ENCODE measurements around the gene CRYBB1.

DNA sequence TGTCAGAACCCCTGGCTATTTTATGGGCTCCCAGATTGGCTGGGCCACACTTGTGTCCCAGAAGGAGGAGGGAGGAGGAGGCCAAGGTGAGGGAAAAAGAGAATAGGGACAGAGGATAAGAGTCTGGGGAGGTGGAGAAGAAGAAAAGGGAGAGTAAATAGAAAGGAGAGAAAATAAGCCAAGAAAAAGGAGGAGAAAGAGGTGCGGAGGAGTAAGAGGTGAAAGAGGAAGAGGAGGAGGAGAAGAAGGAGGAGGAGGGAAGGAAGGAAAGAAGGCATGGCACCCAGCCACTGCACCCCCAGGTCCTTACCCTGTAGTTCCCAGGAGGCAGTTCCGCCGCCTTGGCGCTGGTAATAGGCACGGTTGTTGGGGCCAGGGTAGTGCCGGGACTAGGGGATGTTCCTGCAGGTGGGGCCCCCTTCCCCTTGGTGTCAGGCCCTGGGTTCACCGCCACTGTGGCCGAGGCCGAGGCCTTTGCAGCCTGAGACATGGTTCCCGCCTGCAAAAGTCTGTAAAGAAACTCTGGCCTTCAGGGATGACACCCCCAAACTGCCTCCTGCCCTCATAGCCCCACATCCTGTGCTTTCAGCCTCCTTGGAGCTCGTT lies 1.9 kb downstream of the CRYBB1 start:
- TF ChIP-seq, protein P1, sequence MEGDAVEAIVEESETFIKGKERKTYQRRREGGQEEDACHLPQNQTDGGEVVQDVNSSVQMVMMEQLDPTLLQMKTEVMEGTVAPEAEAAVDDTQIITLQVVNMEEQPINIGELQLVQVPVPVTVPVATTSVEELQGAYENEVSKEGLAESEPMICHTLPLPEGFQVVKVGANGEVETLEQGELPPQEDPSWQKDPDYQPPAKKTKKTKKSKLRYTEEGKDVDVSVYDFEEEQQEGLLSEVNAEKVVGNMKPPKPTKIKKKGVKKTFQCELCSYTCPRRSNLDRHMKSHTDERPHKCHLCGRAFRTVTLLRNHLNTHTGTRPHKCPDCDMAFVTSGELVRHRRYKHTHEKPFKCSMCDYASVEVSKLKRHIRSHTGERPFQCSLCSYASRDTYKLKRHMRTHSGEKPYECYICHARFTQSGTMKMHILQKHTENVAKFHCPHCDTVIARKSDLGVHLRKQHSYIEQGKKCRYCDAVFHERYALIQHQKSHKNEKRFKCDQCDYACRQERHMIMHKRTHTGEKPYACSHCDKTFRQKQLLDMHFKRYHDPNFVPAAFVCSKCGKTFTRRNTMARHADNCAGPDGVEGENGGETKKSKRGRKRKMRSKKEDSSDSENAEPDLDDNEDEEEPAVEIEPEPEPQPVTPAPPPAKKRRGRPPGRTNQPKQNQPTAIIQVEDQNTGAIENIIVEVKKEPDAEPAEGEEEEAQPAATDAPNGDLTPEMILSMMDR (conservative IDR thresholded peaks at IDR 0.05; ENCODE audit: low read depth in 2 of 2): no peak
- TF ChIP-seq ZNF462 (CRISPR knock-in tag; IDR thresholded peaks at IDR 0.05): no peak
- TF ChIP-seq, protein P2, sequence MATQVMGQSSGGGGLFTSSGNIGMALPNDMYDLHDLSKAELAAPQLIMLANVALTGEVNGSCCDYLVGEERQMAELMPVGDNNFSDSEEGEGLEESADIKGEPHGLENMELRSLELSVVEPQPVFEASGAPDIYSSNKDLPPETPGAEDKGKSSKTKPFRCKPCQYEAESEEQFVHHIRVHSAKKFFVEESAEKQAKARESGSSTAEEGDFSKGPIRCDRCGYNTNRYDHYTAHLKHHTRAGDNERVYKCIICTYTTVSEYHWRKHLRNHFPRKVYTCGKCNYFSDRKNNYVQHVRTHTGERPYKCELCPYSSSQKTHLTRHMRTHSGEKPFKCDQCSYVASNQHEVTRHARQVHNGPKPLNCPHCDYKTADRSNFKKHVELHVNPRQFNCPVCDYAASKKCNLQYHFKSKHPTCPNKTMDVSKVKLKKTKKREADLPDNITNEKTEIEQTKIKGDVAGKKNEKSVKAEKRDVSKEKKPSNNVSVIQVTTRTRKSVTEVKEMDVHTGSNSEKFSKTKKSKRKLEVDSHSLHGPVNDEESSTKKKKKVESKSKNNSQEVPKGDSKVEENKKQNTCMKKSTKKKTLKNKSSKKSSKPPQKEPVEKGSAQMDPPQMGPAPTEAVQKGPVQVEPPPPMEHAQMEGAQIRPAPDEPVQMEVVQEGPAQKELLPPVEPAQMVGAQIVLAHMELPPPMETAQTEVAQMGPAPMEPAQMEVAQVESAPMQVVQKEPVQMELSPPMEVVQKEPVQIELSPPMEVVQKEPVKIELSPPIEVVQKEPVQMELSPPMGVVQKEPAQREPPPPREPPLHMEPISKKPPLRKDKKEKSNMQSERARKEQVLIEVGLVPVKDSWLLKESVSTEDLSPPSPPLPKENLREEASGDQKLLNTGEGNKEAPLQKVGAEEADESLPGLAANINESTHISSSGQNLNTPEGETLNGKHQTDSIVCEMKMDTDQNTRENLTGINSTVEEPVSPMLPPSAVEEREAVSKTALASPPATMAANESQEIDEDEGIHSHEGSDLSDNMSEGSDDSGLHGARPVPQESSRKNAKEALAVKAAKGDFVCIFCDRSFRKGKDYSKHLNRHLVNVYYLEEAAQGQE (IDR thresholded peaks at IDR 0.05; ENCODE audit: unreplicated experiment): no peak
- no peak for TF ChIP-seq POLR2AphosphoS5 (IDR thresholded peaks at IDR 0.05; ENCODE audit: low read depth)
- no peak for TF ChIP-seq EZH2 (IDR thresholded peaks at IDR 0.05; ENCODE audit: low read depth, unreplicated experiment)
- TF ChIP-seq, protein P3, sequence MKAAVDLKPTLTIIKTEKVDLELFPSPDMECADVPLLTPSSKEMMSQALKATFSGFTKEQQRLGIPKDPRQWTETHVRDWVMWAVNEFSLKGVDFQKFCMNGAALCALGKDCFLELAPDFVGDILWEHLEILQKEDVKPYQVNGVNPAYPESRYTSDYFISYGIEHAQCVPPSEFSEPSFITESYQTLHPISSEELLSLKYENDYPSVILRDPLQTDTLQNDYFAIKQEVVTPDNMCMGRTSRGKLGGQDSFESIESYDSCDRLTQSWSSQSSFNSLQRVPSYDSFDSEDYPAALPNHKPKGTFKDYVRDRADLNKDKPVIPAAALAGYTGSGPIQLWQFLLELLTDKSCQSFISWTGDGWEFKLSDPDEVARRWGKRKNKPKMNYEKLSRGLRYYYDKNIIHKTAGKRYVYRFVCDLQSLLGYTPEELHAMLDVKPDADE (IDR thresholded peaks at IDR 0.05): no peak
- no peak for TF ChIP-seq EZH2phosphoT487 (IDR thresholded peaks at IDR 0.05; ENCODE audit: unreplicated experiment)
